ENCODE data around the gene NUBP2. TPM values are rescaled to one million over a fixed set of nuclear protein-coding genes. Genes with fewer than 3 reads are reported as not detected.

Gene NUBP2
- total RNA-seq, 6 donors from 2014 or later = 53.2 to 85.6 (median 60.5) TPM

DNA sequence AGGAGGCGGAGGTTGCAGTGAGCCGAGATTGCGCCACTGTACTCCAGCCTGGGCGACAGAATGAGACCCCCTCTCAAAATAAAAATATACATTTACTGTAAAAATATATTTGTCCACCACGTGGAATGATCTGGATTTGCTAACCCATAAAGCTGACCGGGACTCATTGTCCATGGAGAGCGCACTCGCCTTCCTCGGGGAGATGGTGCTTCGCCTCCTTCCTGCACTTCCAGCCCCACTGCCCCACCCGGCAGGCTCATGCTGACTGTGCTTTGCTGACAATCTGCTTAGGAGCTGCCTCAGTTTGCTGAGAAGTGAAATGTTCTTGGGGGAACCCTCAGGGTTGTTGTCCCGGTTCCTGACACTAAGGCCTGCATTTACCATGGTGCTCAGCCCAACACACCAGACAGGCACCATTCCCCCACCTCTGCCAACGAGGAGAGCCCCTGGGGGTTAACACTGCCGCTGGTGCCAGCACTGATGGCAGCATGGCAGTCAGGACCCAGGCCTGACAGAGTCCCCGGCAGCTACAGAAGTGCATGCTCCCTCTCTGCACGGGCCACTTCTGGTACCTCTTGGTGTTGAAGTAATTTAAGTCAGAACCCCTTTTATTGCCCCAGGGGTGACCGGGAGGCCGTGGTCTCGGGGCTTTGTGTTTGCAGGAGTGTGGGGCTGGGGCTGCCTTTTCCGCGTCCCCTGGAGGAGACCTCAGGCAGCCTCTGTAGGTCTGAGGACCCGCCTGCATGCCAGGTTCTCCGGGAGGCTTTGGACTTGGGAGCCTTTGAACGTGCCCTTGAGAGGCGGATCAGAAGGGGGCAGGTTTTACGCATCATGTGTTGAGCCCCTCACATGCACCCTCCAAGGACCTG lies 2.5 kb downstream of the NUBP2 start:
- ATAC-seq (ENCODE audit: low FRiP score in 2 of 2) (no peak), DNase-seq (no peak)
- no peak overlapping the region for H3K4me3 ChIP-seq
- TF ChIP-seq POLR2A (IDR thresholded peaks at IDR 0.05) (no peak), EP300 (IDR thresholded peaks at IDR 0.05) (no peak), POLR2AphosphoS5 (IDR thresholded peaks at IDR 0.05) (no peak)
- TF ChIP-seq, protein P1, sequence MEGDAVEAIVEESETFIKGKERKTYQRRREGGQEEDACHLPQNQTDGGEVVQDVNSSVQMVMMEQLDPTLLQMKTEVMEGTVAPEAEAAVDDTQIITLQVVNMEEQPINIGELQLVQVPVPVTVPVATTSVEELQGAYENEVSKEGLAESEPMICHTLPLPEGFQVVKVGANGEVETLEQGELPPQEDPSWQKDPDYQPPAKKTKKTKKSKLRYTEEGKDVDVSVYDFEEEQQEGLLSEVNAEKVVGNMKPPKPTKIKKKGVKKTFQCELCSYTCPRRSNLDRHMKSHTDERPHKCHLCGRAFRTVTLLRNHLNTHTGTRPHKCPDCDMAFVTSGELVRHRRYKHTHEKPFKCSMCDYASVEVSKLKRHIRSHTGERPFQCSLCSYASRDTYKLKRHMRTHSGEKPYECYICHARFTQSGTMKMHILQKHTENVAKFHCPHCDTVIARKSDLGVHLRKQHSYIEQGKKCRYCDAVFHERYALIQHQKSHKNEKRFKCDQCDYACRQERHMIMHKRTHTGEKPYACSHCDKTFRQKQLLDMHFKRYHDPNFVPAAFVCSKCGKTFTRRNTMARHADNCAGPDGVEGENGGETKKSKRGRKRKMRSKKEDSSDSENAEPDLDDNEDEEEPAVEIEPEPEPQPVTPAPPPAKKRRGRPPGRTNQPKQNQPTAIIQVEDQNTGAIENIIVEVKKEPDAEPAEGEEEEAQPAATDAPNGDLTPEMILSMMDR (IDR thresholded peaks at IDR 0.05) = no peak
- no peak overlapping the region for H3K27ac ChIP-seq
- no peaks in the 10 kb centered on the region for H3K27me3 ChIP-seq
- H3K36me3 ChIP-seq = peaks cover 3 to 55% (median 32%) of the 10 kb centered on the region in 4 donors
- peaks cover 23 to 43% (median 25%) of the 10 kb centered on the region in 4 donors for H3K4me1 ChIP-seq
- no peaks in the 10 kb centered on the region for H3K9me3 ChIP-seq
- 90 to 92% methylated on average over 15 to 26 of the region's 26 CpGs for WGBS, 2 donors

DNA sequence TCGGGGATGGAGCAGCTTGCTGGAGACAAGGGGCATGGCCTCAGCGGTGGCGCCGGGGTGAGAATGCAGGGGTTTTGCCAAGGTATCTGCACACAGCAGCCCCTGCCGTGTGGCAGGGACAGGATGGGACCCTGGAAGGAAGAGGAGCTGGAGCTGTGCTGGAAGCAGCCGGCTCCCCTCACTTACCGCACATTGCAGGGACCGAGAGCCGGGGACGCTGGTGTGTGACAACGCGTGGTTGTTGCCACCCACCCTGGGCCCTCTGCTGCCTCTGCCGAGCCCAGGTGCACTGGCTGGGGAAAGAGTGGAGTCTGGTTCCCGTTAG lies 3.0 kb downstream of the NUBP2 start:
- peak in 1 of 2 donors; percentile 62 for DNase-seq

DNA sequence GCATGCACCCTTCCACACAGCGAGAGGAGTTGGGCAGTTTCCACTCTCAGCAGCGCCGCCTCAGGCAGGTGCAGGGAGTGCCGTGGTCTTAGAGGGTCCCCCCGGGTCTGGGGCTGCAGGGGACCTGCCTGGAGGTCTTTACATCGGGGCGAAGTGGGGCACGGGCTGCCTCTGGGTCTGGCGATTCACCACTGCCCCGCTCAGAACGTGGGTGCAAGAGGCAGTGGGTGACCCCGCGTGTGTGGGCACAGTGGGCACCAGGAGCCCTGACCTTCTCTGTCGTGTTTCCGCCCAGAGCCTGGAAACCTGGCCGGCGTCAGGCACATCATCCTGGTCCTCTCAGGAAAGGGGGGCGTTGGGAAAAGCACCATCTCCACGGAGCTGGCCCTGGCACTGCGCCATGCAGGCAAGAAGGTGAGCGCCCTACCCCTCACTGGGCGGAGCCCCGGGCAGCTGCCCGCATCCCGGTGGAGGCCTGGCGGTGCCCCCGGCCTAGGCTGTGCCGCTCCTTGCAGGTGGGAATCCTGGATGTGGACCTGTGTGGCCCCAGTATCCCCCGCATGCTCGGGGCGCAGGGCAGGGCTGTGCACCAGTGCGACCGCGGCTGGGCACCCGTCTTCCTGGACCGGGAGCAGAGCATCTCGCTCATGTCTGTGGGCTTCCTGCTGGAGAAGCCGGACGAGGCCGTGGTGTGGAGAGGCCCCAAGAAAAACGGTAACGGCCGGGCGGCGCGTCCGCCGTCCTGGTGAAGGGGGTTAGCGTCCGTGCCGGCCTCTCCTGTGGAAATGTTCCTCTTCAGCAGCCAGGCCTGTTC lies 3.7 kb downstream of the NUBP2 start:
- DNase-seq (peak in 1 of 2 donors; percentile 82), ATAC-seq (ENCODE audit: low FRiP score in 2 of 2) (no peak)
- Histone ChIP-seq H3K27me3 (no peaks in the 10 kb centered on the region), H3K36me3 (peaks cover 3 to 62% (median 37%) of the 10 kb centered on the region in 4 donors), H3K9me3 (no peaks in the 10 kb centered on the region), H3K4me1 (peaks cover 14 to 33% (median 14%) of the 10 kb centered on the region in 4 donors), H3K4me3 (no peak overlapping the region), H3K27ac (no peak overlapping the region)
- TF ChIP-seq POLR2AphosphoS5 (IDR thresholded peaks at IDR 0.05) (no peak), EP300 (IDR thresholded peaks at IDR 0.05) (no peak), POLR2A (IDR thresholded peaks at IDR 0.05) (no peak)
- TF ChIP-seq, protein P1 (IDR thresholded peaks at IDR 0.05) = no peak
- WGBS, 2 donors = 90 to 93% methylated on average over 17 to 51 of the region's 51 CpGs

More for the DNA sequence above, 3.0 kb downstream of the NUBP2 start:
- WGBS, 2 donors = 88 to 91% methylated on average over 8 to 13 of the region's 14 CpGs
- no peak overlapping the region for H3K27ac ChIP-seq
- no peak overlapping the region for H3K4me3 ChIP-seq
- TF ChIP-seq POLR2A (IDR thresholded peaks at IDR 0.05) = no peak
- no peak for TF ChIP-seq EP300 (IDR thresholded peaks at IDR 0.05)
- no peak for TF ChIP-seq POLR2AphosphoS5 (IDR thresholded peaks at IDR 0.05)
- TF ChIP-seq, protein P1 (IDR thresholded peaks at IDR 0.05) = no peak
- H3K36me3 ChIP-seq = peaks cover 3 to 56% (median 34%) of the 10 kb centered on the region in 4 donors
- no peaks in the 10 kb centered on the region for H3K9me3 ChIP-seq
- no peaks in the 10 kb centered on the region for H3K27me3 ChIP-seq
- peaks cover 20 to 40% (median 21%) of the 10 kb centered on the region in 4 donors for H3K4me1 ChIP-seq
- no peak for ATAC-seq (ENCODE audit: low FRiP score in 2 of 2)

DNA sequence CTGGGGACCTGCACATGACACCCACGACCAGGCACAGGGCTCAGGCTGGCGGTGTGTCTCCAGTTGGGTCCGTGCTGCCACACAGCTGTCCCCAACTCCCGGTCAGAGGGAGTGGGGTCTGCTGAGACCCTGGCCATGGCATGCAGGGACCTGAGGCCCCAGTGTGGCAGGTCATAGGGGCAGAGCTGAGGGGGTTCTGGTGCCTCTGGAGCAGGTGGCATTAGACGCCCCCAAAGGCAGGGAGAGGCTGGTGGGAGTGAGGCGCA lies 4.2 kb downstream of the NUBP2 start:
- DNase-seq (no peak), ATAC-seq (ENCODE audit: low FRiP score in 2 of 2) (no peak)
- Histone ChIP-seq H3K36me3 (peaks cover 3 to 68% (median 40%) of the 10 kb centered on the region in 4 donors), H3K9me3 (no peaks in the 10 kb centered on the region), H3K27ac (no peak overlapping the region), H3K4me1 (peaks cover 11 to 28% (median 11%) of the 10 kb centered on the region in 4 donors), H3K27me3 (no peaks in the 10 kb centered on the region), H3K4me3 (no peak overlapping the region)
- TF ChIP-seq, protein P1 (IDR thresholded peaks at IDR 0.05) = no peak
- TF ChIP-seq POLR2A (IDR thresholded peaks at IDR 0.05) (no peak), EP300 (IDR thresholded peaks at IDR 0.05) (no peak), POLR2AphosphoS5 (IDR thresholded peaks at IDR 0.05) (no peak)
- WGBS, 2 donors = 91 to 100% methylated on average over 4 to 6 of the region's 6 CpGs
